Right forelimb (tissue), 1 donor: ENCODE results near the gene PCDHGA1.
"Not testable (repeated sequence)": the region's sequence is repeated elsewhere in the genome, so short reads cannot be mapped to it uniquely, and the experiment has no call there.

Experiments
- DNase-seq: peaks from one replicate; pipeline ENCODE4 v3.0.0-alpha.2; 2018

Gene PCDHGA1

GRCh38 chr5:141330299-141331080, at the start of gene PCDHGA1:
PCDHGA1 (plus strand) TSS chr5:141330514.
- no peak for DNase-seq

- DNase-seq: no peak
Measured at GRCh38 chr5:141298376-141298775, 31.9 kb upstream of the PCDHGA1 start.

- DNase-seq: no peak
Measured at GRCh38 chr5:141303756-141304155, 26.6 kb upstream of the PCDHGA1 start, which contains the start of gene SLC25A2. SLC25A2 (minus strand) TSS chr5:141304049; CDS start chr5:141303865, 184 bp downstream.

GRCh38 chr5:141306630-141307029, 23.7 kb upstream of the PCDHGA1 start:
- DNase-seq: no peak

- no peak for DNase-seq
Measured at GRCh38 chr5:141313711-141314110, 16.6 kb upstream of the PCDHGA1 start.

- not testable (repeated sequence) for DNase-seq
Measured at GRCh38 chr5:141316963-141317362, 13.4 kb upstream of the PCDHGA1 start.

- DNase-seq: no peak
Measured at GRCh38 chr5:141319202-141319601, 11.1 kb upstream of the PCDHGA1 start.

GRCh38 chr5:141319699-141320098, 10.6 kb upstream of the PCDHGA1 start:
- no peak for DNase-seq

GRCh38 chr5:141320225-141321169, 9.8 kb upstream of the PCDHGA1 start, which contains the start of gene TAF7:
TAF7 (minus strand) TSS chr5:141320784; CDS start chr5:141320044, 740 bp downstream.
- DNase-seq: peak; percentile 95

- DNase-seq: no peak
Measured at GRCh38 chr5:141322261-141322660, 8.1 kb upstream of the PCDHGA1 start.

- DNase-seq: no peak
Measured at GRCh38 chr5:141326088-141326854, 4.0 kb upstream of the PCDHGA1 start.

GRCh38 chr5:141328231-141328630, 2.1 kb upstream of the PCDHGA1 start:
- DNase-seq: no peak

- not testable (repeated sequence) for DNase-seq
Measured at GRCh38 chr5:141332571-141332970, 2.3 kb downstream of the PCDHGA1 start.

GRCh38 chr5:141338538-141339306, 8.4 kb downstream of the PCDHGA1 start, which contains the start of gene PCDHGA2:
PCDHGA2 (plus strand) TSS chr5:141338760.
- no peak for DNase-seq

GRCh38 chr5:141340781-141341354, 10.6 kb downstream of the PCDHGA1 start:
- DNase-seq: not testable (repeated sequence)

- DNase-seq: no peak
Measured at GRCh38 chr5:141342773-141343172, 12.5 kb downstream of the PCDHGA1 start.

- no peak for DNase-seq
Measured at GRCh38 chr5:141343242-141343952, 13.1 kb downstream of the PCDHGA1 start, which contains the start of gene PCDHGA3. PCDHGA3 (plus strand) TSS chr5:141343829; CDS start chr5:141344034, 205 bp downstream.

GRCh38 chr5:141343953-141344463, 13.7 kb downstream of the PCDHGA1 start:
- DNase-seq: no peak

- no peak for DNase-seq
Measured at GRCh38 chr5:141345327-141345726, 15.0 kb downstream of the PCDHGA1 start.

GRCh38 chr5:141346017-141346416, 15.7 kb downstream of the PCDHGA1 start:
- not testable (repeated sequence) for DNase-seq
